GM19035 (cell line): ENCODE data around the gene FER.
"Not testable (repeated sequence)": the region's sequence is repeated elsewhere in the genome, so short reads cannot be mapped to it uniquely, and the experiment has no call there.

Source experiments
- ATAC-seq: cut with Tn5 transposase; IDR thresholded peaks from one replicate; pipeline ENCODE4 v1.9.1; 2021; ENCODE audit not compliant: unreplicated experiment

The FER gene

DNA sequence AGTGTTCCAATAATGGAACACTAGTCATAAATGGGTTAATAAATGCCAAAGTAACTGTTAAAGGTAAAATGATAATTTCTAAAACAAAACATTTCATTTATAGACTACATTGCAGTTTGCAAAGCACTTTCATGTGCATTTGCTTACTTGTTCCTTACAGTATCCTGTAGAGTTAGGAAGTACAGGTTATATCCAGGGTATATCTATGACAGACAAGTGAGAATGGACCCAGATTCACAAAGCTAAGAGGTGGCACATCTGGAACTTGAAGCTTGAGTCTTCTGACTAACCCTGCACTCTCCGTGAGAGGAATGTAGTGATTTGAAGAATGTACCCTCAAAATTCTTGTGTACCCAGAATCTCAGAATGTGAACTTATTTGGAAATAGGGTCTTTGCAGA lies 121.4 kb downstream of the FER start:
- no peak for ATAC-seq

DNA sequence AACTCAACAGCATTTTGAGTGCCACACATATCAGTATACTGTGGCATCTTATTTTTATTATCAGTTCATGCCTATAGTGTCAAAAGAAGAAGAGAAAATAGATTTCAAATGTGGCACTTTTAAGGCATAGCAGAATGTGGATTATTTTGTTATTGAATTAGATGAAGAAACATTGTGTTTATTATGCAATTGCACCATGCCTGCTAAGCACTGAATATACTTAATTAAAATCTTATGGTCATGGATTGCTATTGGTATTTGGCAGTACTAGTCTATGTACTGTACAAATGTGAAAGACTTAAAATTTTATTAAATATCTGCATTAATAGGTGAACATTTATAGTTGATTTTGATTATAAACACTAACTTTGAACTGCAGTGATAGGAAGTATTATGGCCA lies 128.8 kb downstream of the FER start:
- no peak for ATAC-seq

DNA sequence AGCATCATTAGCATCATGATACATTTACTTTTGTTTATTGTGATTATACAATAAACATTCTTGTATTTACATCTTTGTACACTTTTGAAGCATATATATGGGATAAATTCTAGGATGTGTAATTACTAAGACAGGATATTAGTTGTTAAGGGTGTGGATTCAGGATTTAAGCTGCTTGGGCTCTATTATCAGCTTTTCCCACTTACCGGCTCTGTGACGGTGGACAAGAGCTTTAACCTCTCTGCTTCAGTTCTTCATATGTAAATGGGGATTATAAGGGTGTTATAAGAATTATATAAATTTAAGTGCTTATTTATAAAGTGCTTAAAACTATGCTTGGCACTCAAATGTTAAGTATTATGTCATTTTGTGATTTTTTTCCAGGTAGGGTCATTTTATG lies 131.1 kb downstream of the FER start:
- no peak for ATAC-seq

DNA sequence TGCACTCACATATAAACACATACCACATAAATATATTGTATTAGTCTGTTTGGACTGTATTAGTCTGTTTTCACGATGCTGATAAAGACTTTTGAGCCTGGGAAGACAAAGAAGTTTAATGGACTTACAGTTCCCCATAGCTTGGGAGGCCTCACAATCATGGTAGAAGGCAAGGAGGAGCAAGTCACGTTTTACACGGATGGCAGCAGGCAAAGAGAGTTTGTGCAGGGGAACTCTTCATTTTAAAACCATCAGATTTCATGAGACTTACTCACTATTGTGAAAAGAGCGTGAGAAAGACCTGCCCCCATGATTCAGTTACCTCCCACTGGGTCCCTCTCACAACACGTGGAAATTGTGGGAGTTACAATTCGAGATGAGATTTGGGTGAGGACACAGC lies 133.4 kb downstream of the FER start:
- ATAC-seq: no peak

DNA sequence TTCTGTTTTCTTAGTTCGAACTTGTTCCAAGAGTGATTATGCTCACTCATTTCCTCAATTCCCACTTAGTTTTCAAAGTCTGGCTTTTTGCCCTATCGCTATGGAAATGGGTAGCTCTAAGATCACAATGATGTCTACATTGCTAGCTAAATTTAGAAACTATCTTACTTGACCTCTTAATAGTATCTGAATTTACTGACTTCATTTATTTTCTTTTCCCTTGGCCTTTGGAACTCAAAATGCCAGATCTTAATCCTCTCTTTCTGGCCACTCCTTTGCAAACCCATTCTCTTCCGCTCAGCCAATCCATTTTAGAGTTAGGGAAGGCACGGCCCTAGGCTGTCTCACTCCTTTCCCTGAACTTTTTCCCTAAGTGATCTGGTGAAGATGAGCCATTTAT lies 137.0 kb downstream of the FER start:
- ATAC-seq: no peak

DNA sequence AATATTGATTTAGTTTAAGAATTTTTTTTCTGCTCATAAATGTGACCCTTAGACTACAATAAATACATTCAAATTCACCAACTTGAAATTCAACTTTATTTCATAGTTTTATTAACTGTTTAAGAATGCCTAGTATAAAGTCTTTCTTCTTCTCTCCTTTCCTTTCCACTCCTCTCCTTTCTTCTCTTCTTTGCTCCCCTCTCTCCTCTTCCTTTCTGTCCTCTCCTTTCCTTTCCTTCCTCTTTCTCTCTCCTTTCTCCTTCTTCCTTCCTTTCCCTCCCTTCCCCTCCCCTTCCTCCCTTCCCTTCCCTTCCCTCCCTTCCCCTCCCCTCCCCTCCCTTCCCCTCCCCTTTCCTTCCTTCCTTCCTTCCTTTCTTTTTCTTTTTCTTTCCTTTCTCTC lies 150.6 kb downstream of the FER start:
- ATAC-seq: no peak

DNA sequence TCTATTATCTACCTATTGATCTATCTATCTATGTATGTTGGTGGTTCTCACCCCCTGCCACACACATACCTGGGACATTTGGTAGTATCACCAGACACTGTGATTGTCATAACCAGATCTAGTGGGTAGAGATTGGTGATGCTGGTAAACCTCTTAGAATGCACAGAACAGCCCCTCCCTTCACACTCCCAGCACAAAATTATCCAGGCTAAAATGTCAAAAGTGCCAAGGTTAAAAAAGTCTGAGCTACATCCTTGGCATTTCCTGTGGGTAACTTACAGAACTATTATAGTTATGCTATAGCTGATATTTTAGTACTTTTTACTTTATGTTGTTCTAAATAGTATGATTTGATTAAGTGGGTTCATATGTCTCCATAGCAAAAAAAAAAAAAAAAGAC lies 151.0 kb downstream of the FER start:
- no peak for ATAC-seq

DNA sequence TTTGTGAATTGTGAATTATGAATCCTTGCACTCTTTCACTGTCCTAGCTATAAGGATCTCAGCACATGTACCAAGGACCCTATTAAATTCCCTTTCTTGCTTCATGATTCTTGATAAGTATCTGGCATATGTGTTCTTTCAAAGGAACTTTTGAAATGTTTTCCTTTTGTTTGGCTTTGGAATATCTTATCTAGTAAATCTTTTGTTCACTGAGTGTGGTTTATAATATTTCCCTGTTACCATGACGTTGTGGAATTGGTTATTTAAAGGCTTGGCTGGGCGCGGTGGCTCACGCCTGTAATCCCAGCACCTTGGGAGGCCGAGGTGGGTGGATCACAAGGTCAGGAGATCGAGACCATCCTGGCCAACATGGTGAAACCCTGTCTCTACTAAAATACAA lies 151.5 kb downstream of the FER start:
- not testable (repeated sequence) for ATAC-seq

DNA sequence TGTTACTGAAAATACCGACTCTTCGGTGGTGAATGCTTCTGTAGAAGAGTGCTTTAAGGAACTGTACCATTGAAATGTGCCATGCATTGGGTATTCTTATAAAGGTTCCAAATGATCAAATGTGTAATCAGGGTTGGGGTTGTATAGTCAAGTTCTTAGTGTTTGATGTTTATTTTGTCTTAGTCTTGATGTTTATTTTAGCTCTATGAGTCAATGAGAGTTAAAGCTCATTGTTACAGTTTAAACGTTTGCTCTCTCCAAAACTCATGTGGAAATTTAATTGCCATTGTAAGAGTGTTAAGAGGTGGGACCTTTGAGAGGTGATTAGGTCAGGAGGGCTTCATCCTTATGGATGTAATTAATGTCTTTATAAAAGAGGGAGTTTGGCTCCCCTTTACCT lies 153.0 kb downstream of the FER start:
- no peak for ATAC-seq

DNA sequence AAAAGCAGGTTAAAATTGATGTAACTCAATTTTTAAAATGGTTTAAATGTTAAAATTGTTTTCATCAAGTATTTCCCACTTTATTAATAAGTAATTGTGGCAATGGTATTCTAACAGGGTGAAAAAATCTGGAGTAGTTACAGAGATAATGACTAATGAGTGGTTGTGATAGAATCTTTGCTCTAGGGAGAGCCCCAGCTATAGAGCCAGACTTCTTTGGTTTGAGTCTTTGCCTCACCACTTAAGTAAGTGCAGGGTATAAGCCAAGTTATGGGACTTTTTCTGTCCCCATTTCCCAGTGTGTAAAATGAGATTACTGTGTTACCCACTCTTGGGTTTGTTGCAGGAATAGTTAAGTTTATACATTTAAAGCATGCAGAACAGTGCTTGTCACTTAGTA lies 158.1 kb downstream of the FER start:
- ATAC-seq: no peak

DNA sequence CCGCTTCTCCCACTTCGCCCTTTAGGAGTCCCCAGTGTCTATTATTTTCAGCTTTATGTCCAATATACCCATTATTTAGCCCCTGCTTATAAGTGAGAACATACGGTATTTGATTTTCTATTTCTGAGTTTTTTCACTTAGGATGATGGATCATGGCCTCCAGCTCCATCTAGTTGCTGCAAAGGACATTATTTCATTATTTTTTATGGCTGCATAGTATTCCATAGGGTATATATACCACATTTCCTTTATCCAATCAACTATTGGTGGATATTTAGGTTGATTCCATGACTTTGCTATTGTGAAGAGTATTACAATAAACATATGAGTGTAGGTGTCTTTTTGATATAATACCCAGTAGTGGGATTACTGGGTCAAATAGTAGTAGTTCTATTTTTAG lies 162.9 kb downstream of the FER start:
- no peak for ATAC-seq

DNA sequence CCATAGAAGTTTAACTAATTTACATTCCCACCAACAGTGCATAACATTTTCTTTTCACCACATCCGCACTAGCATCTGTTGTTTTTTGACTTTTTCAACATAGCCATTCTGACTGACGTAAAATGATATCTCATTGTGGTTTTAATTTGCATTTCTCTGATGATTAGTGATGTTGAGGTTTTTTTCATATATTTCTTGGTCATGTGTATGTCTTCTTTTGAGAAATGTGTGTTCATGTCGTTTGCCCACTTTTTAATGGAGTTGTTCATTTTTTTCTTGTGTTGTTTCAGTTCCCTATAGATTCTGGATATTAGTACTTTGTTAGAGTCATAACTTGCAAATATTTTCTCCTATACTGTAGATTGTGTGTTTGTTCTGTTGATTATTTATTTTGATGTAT lies 163.4 kb downstream of the FER start:
- no peak for ATAC-seq

DNA sequence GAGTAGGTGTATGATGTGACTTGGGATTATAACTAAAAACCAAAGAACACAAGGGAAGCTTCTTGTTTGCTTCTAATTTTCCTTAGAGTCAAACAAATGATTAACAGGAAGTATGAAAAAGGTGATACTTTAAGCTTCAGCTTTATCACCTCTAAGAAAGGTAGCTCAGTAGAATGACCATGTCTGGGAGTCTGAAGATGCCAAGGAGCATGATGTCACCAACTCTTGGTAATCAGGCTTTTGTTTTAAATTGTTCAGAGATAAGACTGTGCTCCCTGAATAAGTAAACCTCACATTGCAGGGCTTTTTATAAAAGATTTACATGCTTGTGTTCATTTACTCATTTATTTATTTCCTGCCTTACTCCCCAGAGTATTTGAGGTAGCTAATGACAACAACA lies 169.9 kb downstream of the FER start:
- ATAC-seq: no peak

DNA sequence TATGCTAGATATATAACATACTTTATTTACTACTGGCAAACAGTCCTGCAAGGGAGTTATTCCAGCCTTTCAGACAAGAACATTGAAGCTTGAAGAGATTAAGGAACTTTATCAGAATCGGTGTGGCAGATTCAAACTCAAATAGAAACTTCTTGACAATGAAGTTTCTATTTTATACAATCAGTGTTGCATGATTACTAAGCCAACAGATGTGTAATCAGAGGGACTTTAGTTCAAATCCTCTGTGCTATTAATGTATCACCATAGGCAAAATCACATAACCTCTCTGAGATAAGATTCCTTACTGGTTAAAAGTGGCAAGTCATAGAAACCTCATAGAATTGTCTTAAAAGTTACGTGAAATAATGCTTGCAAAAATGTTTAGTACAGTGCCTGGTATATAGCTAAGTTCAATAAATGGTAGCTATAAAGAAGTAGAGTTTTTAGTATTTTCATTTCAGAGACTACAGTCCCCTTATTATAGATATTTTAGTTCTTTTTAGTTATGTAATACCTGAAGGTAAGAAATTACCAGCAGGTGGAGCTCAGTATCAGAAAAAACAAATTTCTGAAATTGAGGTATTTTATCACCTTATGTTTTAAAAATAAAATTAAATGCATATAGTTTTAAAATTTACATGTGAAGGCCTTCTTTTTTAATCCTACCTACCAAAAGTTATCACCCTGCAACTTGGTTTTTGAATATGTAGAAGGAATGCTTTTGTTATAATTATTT lies 172.1 kb downstream of the FER start:
- no peak for ATAC-seq

DNA sequence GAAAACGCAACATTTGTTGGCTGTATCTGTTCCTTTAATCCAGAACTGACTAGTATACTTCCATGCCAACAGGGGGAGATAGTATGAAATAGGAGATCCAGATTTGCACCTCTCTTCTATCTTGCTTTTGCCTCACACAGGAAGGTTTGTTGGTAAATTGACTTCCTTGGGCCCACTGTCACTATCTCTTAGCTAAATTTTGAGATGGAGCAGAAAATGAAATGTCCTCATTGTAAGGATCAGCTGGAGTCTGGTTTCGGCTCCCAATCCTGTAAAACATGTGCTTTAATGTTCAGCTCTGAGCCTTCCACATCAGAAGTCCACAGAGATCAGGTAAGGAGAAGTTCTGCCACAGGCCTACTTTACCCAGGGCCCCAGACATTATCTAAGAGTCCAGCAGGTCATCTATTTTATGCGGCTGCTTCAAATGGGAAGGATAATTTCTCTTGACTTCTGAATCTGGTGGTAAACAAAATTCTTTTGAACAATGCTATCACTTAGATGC lies 176.8 kb downstream of the FER start:
- ATAC-seq: no peak

DNA sequence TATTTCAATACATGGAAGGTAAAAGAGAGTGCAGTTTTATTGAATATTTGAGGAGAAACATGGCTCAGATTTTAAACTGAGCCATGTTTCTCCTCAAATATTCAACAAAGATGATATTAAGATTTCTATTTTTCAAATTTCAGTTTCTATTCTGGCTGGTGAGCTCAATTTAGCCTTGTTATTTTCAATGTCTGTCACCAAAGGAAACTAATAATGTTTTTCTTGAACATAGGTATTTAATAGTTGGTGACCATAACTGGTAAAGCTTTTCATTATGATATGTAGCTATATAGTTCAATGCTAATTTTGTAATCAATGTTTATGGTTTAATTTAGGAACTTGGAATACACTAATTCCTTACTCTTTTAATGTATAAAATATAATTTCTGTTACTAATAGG lies 177.4 kb downstream of the FER start:
- no peak for ATAC-seq

DNA sequence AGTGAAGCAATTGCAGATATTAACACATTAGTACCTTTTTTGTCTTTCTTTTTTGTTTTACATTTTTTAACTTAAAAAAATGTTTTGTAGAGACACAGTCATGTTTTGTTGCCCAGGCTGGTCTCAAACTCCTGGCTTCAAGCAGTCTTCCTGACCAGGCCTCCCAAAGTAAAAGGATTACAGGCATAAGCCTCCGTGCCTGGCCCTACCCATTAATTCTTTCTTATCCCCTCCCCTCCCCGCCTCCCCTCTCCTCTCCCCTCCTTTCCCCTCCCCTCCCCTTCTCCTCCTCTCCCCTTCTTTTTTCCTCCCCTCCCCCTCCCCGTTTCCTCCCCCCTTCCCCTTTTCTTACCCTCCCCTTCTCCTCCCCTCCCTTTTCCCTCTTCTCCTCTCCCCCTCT lies 182.4 kb downstream of the FER start:
- no peak for ATAC-seq

DNA sequence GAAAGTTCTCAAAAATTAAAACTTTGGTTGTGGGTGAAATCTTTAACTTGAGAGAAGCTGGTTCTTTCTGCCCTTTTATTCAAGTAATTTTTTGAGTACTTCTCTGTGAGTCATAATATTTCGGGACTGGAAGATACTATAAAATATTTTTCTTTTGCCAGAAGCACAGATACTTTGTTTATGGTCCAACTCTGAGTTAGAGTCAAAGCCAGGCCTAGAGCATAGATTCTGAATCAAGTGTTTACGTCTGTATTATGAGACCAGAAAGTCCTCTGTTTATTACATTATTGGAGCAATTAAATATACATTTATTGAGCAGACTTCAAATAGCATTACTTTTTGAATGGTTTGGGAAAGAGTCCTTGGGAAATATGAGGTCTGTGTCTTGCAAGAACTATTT lies 187.9 kb downstream of the FER start:
- ATAC-seq: no peak

DNA sequence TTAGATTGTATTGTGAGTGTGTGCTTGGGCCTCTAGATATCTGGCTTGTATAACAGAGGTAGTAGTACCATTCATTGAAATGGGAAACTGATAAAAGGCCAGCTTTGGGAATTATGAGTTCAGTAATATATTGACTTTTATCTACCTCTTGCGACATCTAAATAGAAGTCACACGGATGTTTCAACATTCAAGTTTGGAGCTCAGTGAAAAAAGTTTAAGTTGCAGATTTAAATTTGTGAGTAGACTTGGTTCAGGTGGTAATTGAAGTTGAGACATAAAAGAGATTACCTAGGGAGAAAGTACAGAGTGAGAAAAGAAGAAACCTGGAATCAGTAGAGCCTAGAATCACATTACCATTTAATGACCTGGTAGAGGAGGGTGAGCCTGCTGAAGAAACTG lies 189.5 kb downstream of the FER start:
- ATAC-seq: no peak

DNA sequence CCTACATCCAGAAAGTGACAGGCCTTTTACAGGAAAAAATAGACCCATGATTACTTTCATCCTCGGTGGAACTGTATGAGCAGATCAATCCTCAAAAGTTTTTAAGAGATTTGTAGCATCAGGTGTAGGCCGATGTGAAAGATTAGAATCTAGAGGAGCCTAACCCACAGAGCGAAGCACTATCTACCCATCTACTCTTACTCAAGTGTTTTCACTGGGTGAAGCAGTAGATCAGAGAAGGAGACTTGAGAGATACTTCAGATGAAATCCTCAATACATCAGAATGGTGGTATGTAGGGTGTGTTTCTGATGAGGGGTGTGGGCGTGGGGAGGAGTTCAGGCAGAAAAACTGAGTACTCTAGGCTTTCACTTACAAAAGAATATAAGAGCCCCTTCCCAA lies 192.8 kb downstream of the FER start:
- no peak for ATAC-seq

DNA sequence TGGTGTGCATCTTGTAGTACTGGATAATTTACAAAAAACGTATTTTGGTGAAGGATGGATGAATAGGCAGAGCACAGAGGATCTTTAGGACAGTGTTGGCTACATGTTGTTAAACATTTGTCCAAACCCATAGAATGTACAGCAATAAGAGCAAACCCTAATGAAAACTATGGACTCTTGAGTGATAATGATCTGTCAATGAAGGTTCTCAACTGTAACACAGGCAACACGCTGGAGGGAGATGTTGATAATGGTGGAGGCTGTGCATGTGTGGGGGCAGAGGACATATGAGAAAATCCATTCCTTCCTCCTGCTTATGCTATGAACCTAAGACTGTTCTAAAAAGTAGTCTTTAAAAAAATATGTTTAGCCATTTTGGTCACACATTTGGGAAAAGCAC lies 194.0 kb downstream of the FER start:
- ATAC-seq: no peak

DNA sequence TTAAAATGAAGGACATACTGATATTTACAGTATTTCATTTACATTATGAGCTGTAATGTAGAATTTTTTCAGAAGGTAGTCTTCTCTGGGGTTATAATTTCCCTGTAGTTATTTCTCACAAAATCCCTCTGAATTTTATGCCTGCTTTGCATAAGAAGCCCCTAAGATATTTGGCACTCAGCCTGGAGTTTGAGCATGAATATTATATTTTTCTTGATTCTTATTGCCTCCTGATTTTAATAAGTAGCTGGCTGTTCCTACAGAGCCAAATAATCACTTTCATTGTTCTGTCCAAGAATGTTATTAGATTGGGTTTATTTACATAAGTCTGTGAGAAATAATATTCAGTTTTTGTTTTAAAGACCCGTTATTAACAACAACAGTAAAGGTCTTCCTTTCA lies 195.0 kb downstream of the FER start:
- ATAC-seq: no peak

DNA sequence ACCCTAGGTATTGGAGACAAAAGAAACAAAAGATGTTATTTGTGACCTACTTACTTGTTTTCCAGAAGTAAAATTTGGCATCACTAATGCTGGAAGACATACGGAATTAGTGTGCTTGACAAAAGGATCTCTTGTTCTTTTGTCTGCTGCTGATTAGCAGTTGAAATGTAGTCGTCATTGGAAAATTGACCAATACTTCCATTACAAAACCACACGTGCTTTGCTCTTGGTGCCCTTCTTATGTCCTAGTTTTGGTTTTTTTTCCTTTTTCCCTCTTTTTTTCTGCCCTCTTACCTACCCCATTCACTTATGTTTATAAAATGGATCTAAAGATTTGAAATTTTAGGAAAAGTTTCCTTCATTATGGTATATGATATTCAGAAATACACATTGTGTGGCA lies 197.4 kb downstream of the FER start:
- no peak for ATAC-seq
